ENCODE results near the gene RNU6-7.

GRCh38 chr14:32224737-32225377, 23.0 kb downstream of the RNU6-7 start:
- TF ChIP-seq CTCF (IDR thresholded peaks at IDR 0.05; ENCODE audit: borderline replicate concordance, extremely low read depth, low read length, poor library complexity, severe bottlenecking), result peak; percentile 26
- no peak for TF ChIP-seq EZH2 (IDR thresholded peaks at IDR 0.05; ENCODE audit: borderline replicate concordance, low read depth, low read length, severe bottlenecking)
